Gastrocnemius medialis (tissue), 4 donors: Measurements from ENCODE around the gene CLCN6.

ENCODE experiments used
- POLR2A ChIP-seq, 2 donors: fragments of 450-650 bp; IDR thresholded peaks; one replicate each; pipeline ENCODE4 v1.6.1; 2017; ENCODE audit warnings: antibody characterized with exemption in 2 of 2, mild to moderate bottlenecking in 2 of 2, moderate library complexity in 2 of 2
- TF ChIP-seq, protein P1 (sequence below), 5 experiments: fragments of 450-650 bp in 3 of 5; fragments of 200-600 bp in 2 of 5; sonication (generic) in 2 of 5; IDR thresholded peaks in 4 of 5; conservative IDR thresholded peaks in 1 of 5; 1 replicate in 4 of 5; 2 replicates in 1 of 5; pipeline ENCODE4 v1.5.1; 2016 to 2019; ENCODE audit warnings: antibody characterized with exemption in 5 of 5, mild to moderate bottlenecking in 3 of 5, moderate library complexity in 3 of 5

- TF ChIP-seq, protein P1, sequence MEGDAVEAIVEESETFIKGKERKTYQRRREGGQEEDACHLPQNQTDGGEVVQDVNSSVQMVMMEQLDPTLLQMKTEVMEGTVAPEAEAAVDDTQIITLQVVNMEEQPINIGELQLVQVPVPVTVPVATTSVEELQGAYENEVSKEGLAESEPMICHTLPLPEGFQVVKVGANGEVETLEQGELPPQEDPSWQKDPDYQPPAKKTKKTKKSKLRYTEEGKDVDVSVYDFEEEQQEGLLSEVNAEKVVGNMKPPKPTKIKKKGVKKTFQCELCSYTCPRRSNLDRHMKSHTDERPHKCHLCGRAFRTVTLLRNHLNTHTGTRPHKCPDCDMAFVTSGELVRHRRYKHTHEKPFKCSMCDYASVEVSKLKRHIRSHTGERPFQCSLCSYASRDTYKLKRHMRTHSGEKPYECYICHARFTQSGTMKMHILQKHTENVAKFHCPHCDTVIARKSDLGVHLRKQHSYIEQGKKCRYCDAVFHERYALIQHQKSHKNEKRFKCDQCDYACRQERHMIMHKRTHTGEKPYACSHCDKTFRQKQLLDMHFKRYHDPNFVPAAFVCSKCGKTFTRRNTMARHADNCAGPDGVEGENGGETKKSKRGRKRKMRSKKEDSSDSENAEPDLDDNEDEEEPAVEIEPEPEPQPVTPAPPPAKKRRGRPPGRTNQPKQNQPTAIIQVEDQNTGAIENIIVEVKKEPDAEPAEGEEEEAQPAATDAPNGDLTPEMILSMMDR (IDR thresholded peaks at IDR 0.05 in 4 of 5, conservative IDR thresholded peaks at IDR 0.05 in 1 of 5) = no peak
- no peak for TF ChIP-seq POLR2A (IDR thresholded peaks at IDR 0.05)
These were observed 17.6 kb downstream of the CLCN6 start for GRCh38 chr1:11823366-11824137.
